ENCODE measurements around the gene PLXNA1. TPM values are rescaled to one million over a fixed set of nuclear protein-coding genes. Genes with fewer than 3 reads are reported as not detected.

PLXNA1 gene
- total RNA-seq, 2 donors from 2014 or later = 2.1 to 7.6 TPM

DNA sequence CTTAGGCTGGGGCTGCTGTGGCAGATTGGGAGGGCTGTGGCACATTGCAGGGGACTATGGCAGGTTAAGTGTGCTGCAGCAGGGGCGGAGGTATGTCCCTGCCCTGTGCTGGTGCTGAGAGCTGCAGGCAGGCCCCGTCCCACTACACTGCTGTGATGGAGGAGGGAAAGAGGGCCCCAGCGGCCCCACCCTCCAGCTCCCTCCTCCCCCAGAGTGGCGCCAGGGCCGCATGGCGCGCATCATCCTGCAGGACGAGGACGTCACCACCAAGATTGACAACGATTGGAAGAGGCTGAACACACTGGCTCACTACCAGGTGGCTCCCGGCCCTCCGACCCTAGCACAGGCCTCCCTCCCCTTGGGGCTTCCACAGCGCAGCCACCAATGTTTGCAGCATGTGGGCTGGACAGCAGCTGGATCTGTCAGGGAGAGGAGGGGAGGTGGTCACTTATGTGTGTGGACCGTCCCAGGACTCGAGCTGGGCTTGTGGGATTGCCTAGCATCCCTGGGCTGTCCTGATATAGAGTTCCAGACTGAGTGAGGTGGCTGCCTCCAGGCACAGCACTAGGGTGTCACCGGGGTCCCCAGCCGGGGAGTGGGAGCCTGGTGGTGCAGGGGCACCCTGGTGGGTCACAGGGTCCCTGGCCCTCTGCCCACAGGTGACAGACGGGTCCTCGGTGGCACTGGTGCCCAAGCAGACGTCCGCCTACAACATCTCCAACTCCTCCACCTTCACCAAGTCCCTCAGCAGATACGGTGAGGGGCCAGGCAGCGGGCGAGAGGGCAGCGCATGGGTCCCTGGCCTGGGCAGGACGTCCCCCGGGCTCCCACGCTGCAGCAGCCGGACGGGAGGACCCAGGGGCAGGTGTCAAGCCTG, 46.1 kb downstream of the PLXNA1 start:
- Mint-ChIP-seq H3K27ac (no peak overlapping the region), H3K36me3 (no peaks in the 10 kb centered on the region), H3K9me3 (no peaks in the 10 kb centered on the region)
- ATAC-seq (no peak), DNase-seq (ENCODE audit: low spot score in 2 of 2) (no peak)

DNA sequence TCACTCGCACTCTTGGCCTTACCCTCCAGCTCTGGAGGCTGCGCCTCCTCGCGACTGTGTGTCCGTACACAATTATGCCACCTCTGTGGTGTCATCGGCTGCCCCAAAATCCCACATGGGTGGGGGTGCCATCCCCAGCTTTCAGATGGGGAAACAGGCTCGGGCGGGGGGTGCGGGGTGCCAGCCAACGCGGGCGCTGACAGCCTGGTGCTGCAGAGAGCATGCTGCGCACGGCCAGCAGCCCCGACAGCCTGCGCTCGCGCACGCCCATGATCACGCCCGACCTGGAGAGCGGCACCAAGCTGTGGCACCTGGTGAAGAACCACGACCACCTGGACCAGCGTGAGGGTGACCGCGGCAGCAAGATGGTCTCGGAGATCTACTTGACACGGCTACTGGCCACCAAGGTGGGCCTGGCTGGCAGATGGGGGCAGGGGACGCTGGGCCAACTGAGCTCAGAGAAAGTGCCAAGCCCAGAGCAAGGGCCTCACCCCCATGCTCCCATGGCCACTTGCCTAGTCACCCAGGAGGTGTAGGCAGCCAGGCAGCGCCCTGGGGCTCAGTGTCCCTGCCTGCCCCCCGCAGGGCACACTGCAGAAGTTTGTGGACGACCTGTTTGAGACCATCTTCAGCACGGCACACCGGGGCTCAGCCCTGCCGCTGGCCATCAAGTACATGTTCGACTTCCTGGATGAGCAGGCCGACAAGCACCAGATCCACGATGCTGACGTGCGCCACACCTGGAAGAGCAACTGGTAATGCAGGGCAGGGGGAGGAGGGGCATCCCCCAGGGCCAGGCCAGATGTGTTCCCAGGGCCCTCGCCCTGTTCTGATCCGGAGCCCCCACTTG, 47.0 kb downstream of the PLXNA1 start:
- H3K27ac Mint-ChIP-seq = no peak overlapping the region
- DNase-seq (ENCODE audit: low spot score in 2 of 2) (no peak), ATAC-seq (no peak)
- no peaks in the 10 kb centered on the region for H3K9me3 Mint-ChIP-seq
- no peaks in the 10 kb centered on the region for H3K36me3 Mint-ChIP-seq

DNA sequence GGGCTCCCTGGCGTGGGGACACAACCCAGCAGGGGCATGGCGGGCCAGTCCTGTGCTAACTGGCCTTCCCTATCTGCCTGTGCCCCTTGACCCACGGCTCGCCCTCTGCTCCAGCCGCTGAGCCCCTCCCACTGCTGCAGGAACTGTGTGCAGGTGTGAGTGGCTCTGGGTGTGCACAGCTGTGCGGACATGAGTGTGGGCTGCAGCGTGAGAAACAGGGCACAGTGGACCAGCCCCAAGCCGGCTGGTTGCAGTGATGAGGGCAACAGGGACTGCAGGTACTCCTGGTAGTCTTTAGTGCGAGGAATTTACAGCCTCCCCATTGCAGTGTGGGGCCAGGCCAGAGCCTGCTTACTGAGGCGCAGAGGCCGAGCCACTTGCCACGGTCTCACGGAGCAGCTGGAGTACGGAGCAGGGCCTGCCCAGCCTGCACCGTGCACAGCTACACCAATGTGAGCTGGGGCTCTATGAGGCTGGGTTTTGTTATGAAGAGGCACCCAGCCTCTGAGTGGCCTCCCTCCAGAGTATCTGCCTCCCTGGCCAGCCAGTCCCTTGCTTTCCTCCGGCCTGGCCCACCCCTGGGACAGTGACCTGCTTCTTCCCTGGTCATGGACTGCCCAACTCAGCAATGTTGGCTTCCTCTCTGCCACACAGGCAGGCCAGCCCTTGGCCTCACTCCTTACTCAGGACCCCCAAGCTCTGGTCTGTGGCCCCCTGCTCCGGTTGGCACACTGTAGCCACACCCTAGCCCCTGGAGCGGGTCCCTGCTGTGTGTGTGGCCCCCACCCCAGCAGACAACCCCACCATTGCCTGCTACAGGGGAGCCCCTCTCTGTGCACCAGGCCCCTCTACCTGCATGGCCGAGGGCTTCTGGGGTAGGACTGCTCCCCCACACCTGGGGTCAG, 47.8 kb downstream of the PLXNA1 start:
- no peaks in the 10 kb centered on the region for H3K36me3 Mint-ChIP-seq
- no peak overlapping the region for H3K27ac Mint-ChIP-seq

GRCh38 chr3:127031413-127031810, 48.5 kb downstream of the PLXNA1 start:
- H3K36me3 Mint-ChIP-seq = no peaks in the 10 kb centered on the region
- H3K9me3 Mint-ChIP-seq = no peaks in the 10 kb centered on the region
- H3K27ac Mint-ChIP-seq = no peak overlapping the region
- DNase-seq (ENCODE audit: low spot score in 2 of 2) (no peak), ATAC-seq (no peak)

More for the DNA sequence above, 47.8 kb downstream of the PLXNA1 start:
- DNase-seq (ENCODE audit: low spot score in 2 of 2) (no peak), ATAC-seq (no peak)
- H3K9me3 Mint-ChIP-seq = no peaks in the 10 kb centered on the region

- no peaks in the 10 kb centered on the region for H3K9me3 Mint-ChIP-seq
- H3K27ac Mint-ChIP-seq = no peak overlapping the region
- ATAC-seq = no peak
- no peaks in the 10 kb centered on the region for H3K36me3 Mint-ChIP-seq
- no peak for DNase-seq (ENCODE audit: low spot score in 2 of 2)
Measured at GRCh38 chr3:127031845-127032244, 48.9 kb downstream of the PLXNA1 start.

- ATAC-seq (no peak), DNase-seq (ENCODE audit: low spot score in 2 of 2) (no peak)
- H3K27ac Mint-ChIP-seq = no peak overlapping the region
- no peaks in the 10 kb centered on the region for H3K36me3 Mint-ChIP-seq
- no peaks in the 10 kb centered on the region for H3K9me3 Mint-ChIP-seq
Measured at GRCh38 chr3:127032296-127032990, 49.5 kb downstream of the PLXNA1 start.

Other genes with a start within 250 kb of the PLXNA1 start
- not detected for gene PRR23E, start 210.0 kb downstream of the PLXNA1 start, total RNA-seq

Measured in activated naive CD4-positive, alpha-beta T cell treated with anti-CD3 and anti-CD28 coated beads, Interleukin-2, amount 50 U/mL, for 72 hours (primary cell).